OCI-LY1 (cell line): ENCODE results near the gene UMPS.

Experiments used
- H2AFZ ChIP-seq: fragments of 200-600 bp; sonication (generic), shearing (Covaris generic); 2 replicates; pipeline ENCODE4 v1.6.0; 2014; ENCODE audit warnings: antibody characterized with exemption, mild to moderate bottlenecking, low read length
- H3F3A ChIP-seq: fragments of 200-600 bp; sonication (generic), shearing (Covaris generic); 2 replicates; pipeline ENCODE4 v1.6.0; 2014; ENCODE audit warnings: mild to moderate bottlenecking, antibody characterized with exemption, low read length, moderate library complexity; ENCODE audit not compliant: insufficient read depth
- H3K27ac ChIP-seq: fragments of 200-600 bp; sonication (generic); 2 replicates; pipeline ENCODE4 v1.5.1; 2014; ENCODE audit warnings: low read length, mixed run types, mild to moderate bottlenecking, low read depth; ENCODE audit not compliant: poor library complexity, severe bottlenecking
- H3K27me3 ChIP-seq: fragments of 200-600 bp; sonication (generic); 2 replicates; pipeline ENCODE4 v1.6.0; 2014; ENCODE audit warnings: antibody characterized with exemption, mild to moderate bottlenecking, low read length, moderate library complexity; ENCODE audit not compliant: insufficient read depth
- H3K36me3 ChIP-seq: fragments of 200-600 bp; sonication (generic); 2 replicates; pipeline ENCODE4 v1.6.1; 2014; ENCODE audit warnings: mild to moderate bottlenecking, antibody characterized with exemption, low read length, moderate library complexity, mixed read lengths; ENCODE audit not compliant: insufficient read depth
- H3K4me1 ChIP-seq: fragments of 200-600 bp; sonication (generic); 2 replicates; pipeline ENCODE4 v1.5.1; 2014; ENCODE audit warnings: mild to moderate bottlenecking, low read length, moderate library complexity; ENCODE audit not compliant: insufficient read depth, severe bottlenecking
- H3K4me2 ChIP-seq: fragments of 200-600 bp; sonication (generic), shearing (Covaris generic); 2 replicates; pipeline ENCODE4 v1.6.1; 2014; ENCODE audit warnings: low read length
- H3K4me3 ChIP-seq: fragments of 200-600 bp; sonication (generic); 2 replicates; pipeline ENCODE4 v1.5.1; 2014; ENCODE audit warnings: low read length, low read depth, mild to moderate bottlenecking, mixed read lengths; ENCODE audit not compliant: poor library complexity, severe bottlenecking
- H3K79me2 ChIP-seq: fragments of 200-600 bp; shearing (Covaris generic); 2 replicates; pipeline ENCODE4 v1.6.1; 2016; ENCODE audit warnings: mixed run types, low read length, mixed read lengths; ENCODE audit not compliant: insufficient read depth
- H3K9ac ChIP-seq: fragments of 200-600 bp; sonication (generic), shearing (Covaris generic); 2 replicates; pipeline ENCODE4 v1.6.1; 2014; ENCODE audit warnings: mild to moderate bottlenecking, low read length, mixed read lengths
- H3K9me2 ChIP-seq: fragments of 200-600 bp; sonication (generic), shearing (Covaris generic); 2 replicates; pipeline ENCODE4 v1.6.1; 2014; ENCODE audit warnings: low read depth, mild to moderate bottlenecking, low read length, mixed read lengths
- H3K9me3 ChIP-seq: fragments of 200-600 bp; shearing (Covaris generic); 2 replicates; pipeline ENCODE4 v1.6.1; 2014; ENCODE audit warnings: low read length, mixed read lengths
- H4K20me1 ChIP-seq: fragments of 200-600 bp; sonication (generic), shearing (Covaris generic); 2 replicates; pipeline ENCODE4 v1.6.0; 2016; ENCODE audit warnings: mild to moderate bottlenecking, low read length; ENCODE audit not compliant: insufficient read depth
- CTCF ChIP-seq: fragments of 200-600 bp; sonication (generic), shearing (Covaris generic); IDR thresholded peaks from 2 replicates; pipeline ENCODE4 v1.5.1; 2017; ENCODE audit warnings: mild to moderate bottlenecking, antibody characterized with exemption, low read length, moderate library complexity, mixed read lengths
- EZH2 ChIP-seq: fragments of 200-600 bp; sonication (generic), shearing (Covaris generic); IDR thresholded peaks from 2 replicates; pipeline ENCODE4 v1.8.0; 2017; ENCODE audit warnings: borderline replicate concordance, mixed run types, mild to moderate bottlenecking, antibody characterized with exemption, low read length, moderate library complexity, mixed read lengths

UMPS gene

GRCh38 chr3:124791639-124792151 is 61.4 kb downstream of the UMPS start:
- no peak for TF ChIP-seq CTCF
- H3K4me2 ChIP-seq: no peak overlapping the region
- H3K36me3 ChIP-seq: no peaks in the 10 kb centered on the region
- no peaks in the 10 kb centered on the region for H4K20me1 ChIP-seq
- H3K27me3 ChIP-seq: no peaks in the 10 kb centered on the region; the same call in none of the 2 replicates
- no peak overlapping the region for H3K27ac ChIP-seq
- no peak overlapping the region for H3K9ac ChIP-seq
- no peaks in the 10 kb centered on the region for H3K79me2 ChIP-seq
- H3K9me3 ChIP-seq: no peaks in the 10 kb centered on the region
- H3K9me2 ChIP-seq: no peaks in the 10 kb centered on the region
- H3F3A ChIP-seq: no peaks in the 10 kb centered on the region
- H3K4me3 ChIP-seq: no peak overlapping the region
- no peaks in the 10 kb centered on the region for H3K4me1 ChIP-seq
- H2AFZ ChIP-seq: no peak overlapping the region

GRCh38 chr3:124792341-124793040 is 62.2 kb downstream of the UMPS start:
- Histone ChIP-seq H3K36me3 (no peaks in the 10 kb centered on the region), H3K9me3 (no peaks in the 10 kb centered on the region), H2AFZ (no peak overlapping the region), H3K79me2 (no peaks in the 10 kb centered on the region), H3K9ac (no peak overlapping the region), H3K4me1 (no peaks in the 10 kb centered on the region), H3K4me2 (no peak overlapping the region), H3K4me3 (no peak overlapping the region), H3K27ac (no peak overlapping the region), H3K9me2 (no peaks in the 10 kb centered on the region), H4K20me1 (no peaks in the 10 kb centered on the region), H3K27me3 (no peaks in the 10 kb centered on the region; the same call in none of the 2 replicates), H3F3A (no peaks in the 10 kb centered on the region)
- TF ChIP-seq CTCF: no peak
- no peak for TF ChIP-seq EZH2

GRCh38 chr3:124793054-124793739 is 62.9 kb downstream of the UMPS start:
- Histone ChIP-seq H3K9me2 (no peaks in the 10 kb centered on the region), H3K27ac (no peak overlapping the region), H3K9me3 (no peaks in the 10 kb centered on the region), H3K79me2 (no peaks in the 10 kb centered on the region), H3K4me2 (no peak overlapping the region), H2AFZ (no peak overlapping the region), H3K4me1 (no peaks in the 10 kb centered on the region), H3K9ac (no peak overlapping the region), H3K27me3 (no peaks in the 10 kb centered on the region; the same call in none of the 2 replicates), H3K36me3 (no peaks in the 10 kb centered on the region), H3K4me3 (no peak overlapping the region), H4K20me1 (no peaks in the 10 kb centered on the region), H3F3A (no peaks in the 10 kb centered on the region)
- TF ChIP-seq CTCF: no peak
- no peak for TF ChIP-seq EZH2
